GM12872 (cell line): Measurements from ENCODE around the gene NUB1.

Experiments used
- TF ChIP-seq, protein P1 (sequence below): IDR thresholded peaks from 3 replicates; pipeline ENCODE4 v1.5.1; 2011; ENCODE audit warnings: low read depth, mild to moderate bottlenecking, low read length, moderate library complexity; ENCODE audit not compliant: insufficient read depth

Gene NUB1

DNA sequence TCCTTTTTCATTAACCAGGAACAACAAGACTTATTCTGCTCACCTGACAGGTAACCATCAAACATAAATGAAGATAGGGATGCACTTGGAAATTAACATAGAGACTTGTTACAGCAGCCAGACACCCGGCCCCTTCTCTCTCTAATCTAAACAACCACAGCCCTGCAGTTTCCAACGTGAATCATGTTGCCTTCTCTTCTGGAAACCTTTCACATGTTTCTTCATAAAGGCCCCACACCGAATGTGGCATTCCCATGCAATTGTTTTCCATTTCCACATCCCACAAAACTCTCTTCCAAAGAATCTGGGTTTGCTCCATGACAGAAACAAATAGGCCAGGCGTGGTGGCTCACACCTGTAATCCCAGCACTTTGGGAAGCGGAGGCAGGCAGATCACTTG is 83.2 kb downstream of the NUB1 start:
- TF ChIP-seq, protein P1, sequence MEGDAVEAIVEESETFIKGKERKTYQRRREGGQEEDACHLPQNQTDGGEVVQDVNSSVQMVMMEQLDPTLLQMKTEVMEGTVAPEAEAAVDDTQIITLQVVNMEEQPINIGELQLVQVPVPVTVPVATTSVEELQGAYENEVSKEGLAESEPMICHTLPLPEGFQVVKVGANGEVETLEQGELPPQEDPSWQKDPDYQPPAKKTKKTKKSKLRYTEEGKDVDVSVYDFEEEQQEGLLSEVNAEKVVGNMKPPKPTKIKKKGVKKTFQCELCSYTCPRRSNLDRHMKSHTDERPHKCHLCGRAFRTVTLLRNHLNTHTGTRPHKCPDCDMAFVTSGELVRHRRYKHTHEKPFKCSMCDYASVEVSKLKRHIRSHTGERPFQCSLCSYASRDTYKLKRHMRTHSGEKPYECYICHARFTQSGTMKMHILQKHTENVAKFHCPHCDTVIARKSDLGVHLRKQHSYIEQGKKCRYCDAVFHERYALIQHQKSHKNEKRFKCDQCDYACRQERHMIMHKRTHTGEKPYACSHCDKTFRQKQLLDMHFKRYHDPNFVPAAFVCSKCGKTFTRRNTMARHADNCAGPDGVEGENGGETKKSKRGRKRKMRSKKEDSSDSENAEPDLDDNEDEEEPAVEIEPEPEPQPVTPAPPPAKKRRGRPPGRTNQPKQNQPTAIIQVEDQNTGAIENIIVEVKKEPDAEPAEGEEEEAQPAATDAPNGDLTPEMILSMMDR = no peak

DNA sequence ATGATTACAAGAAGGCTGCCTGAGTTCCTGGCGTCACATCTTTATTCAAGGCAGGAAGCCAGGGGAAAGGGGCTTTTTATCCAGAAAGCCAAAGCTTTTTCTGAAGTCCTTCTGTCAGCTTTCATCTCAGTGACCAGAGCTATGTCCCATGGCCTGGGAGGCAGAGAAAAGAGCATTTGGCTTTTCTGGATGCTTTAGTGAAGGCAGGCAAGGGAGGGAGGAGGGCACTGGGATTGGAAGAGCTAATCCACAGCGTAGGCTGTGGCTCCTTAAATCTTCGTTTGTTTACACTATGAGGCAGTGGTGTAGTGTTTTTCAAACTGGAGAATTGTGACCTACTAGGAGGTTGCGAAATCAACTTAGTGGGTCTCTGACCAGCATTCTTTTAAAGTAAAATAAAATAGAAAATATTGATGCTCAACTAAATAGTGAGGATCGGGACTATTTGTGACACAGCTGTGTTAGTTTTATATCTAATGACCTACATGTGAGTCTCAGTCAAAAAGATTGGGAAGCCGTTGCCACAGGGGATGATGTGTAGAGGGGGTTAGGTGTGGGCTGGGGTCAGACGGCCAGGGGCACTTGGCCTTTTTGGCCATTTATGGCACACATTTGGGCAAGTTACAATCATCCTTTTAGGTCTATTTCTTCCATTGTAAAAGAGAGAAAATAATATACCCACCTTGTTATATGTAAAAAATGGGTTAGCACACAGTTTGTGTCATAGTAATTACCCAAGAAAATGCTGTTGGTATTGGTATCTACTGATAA is 84.2 kb downstream of the NUB1 start:
- TF ChIP-seq, protein P1 = no peak

DNA sequence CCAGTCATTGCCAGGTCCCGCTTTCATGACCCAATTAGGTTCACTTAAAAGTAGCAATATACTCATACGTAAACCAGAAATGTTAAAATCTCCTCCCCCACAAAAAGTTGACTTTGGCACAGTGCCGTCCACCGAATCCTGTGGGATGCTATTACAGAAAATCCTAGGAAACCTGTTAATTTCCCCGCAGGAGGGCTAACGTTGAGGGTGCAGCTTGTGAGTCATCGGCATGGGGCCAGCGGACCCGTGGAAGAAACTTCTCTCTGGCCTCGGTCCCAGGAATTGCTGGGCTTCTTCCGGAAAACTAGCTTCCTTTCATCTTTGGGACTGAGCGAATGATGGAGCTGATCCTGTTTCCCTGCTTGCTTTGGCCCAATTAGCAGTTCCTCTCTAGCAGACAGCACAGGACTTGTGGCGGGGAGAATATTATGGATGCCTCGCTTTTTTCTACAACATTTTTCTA is 84.9 kb downstream of the NUB1 start:
- TF ChIP-seq, protein P1 = no peak

DNA sequence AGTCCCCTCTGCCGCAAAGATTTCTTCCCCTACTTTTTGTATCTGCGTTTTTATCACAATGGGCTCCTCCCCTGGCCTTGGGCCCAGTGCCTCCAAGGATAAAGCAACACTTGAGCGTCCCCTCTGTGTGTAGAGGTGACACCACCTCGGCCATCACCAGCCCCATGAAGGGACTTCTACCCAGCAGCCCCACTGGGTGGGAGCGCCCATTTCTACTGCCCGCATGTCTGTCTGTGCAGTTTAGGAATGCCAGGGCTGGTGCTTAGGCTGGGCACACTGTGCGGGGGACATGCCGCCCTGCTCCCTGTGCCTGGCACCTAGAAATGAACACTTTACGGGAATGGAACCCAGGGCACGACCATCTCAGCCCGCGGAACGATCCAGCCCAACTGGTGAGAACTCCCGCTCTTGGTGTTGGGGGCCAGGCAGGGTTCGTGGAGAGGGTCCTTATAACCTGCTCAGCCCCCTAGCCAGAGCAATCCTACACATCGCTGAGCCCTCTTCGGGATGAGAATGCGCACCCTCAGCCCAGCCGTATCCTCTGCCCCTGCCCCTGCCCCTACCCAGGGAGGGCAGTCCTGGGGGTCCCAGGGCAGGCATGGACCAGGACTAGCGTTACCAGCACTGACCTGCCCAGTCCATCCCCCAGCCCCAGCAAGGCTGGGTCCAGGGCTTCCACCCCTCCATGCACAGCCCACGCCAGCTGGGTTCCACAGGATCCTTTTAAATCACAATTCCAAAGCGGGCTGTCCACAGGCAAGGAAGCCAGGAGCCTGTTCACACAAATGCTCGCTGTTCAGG is 85.5 kb downstream of the NUB1 start:
- TF ChIP-seq, protein P1 = no peak

DNA sequence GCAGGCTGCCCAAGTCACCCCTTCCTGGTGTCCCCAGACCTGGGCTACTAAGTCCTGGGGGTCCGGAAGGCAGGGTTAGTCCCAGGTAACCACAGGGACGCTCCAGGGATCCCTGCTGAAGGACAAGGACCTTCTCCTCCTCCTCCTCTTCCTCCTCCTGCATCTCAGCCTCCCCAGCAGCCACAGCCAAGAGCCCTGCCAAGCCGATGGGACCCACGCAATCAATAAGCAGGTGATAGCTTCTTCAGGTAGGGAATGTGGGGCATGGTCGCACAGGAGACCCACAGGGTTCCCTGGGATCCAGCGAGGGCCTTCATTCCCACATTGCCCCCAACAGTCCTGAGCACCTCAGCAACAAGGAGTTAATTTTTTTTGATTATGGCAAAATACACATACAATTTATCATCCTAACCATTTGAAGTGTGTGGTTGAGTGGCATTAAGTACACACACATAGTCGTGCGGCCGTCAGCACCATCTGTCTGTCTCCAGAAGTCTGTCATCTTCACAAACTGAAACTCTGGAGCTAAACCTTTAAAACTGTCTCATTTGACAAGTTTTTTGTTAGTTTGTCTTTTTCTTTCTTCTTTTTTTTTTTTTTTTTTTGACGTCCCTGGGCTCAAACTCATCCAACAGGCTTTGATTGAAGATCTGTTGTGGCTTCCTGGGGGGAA is 86.2 kb downstream of the NUB1 start:
- TF ChIP-seq, protein P1 = no peak
